Subcutaneous adipose tissue (tissue), 4 donors: ENCODE results near the gene NXPH2. TPM values are rescaled to one million over a fixed set of nuclear protein-coding genes. Genes with fewer than 3 reads are reported as not detected.

ENCODE experiments used
- CTCF ChIP-seq: fragments of 450-650 bp; IDR thresholded peaks from one replicate; pipeline ENCODE4 v1.5.1; 2016; ENCODE audit warnings: low read depth, mild to moderate bottlenecking, control low read depth, antibody characterized with exemption, moderate library complexity
- total RNA-seq, 4 donors: library from RNA; depleted of rRNA; stranded (reverse); fragments of >200 nt; gene quantifications; one replicate each; pipeline ENCODE4 v1.1.0, GENCODE V29; 2016

Gene NXPH2
- total RNA-seq, 4 donors from 2014 or later, result not detected

DNA sequence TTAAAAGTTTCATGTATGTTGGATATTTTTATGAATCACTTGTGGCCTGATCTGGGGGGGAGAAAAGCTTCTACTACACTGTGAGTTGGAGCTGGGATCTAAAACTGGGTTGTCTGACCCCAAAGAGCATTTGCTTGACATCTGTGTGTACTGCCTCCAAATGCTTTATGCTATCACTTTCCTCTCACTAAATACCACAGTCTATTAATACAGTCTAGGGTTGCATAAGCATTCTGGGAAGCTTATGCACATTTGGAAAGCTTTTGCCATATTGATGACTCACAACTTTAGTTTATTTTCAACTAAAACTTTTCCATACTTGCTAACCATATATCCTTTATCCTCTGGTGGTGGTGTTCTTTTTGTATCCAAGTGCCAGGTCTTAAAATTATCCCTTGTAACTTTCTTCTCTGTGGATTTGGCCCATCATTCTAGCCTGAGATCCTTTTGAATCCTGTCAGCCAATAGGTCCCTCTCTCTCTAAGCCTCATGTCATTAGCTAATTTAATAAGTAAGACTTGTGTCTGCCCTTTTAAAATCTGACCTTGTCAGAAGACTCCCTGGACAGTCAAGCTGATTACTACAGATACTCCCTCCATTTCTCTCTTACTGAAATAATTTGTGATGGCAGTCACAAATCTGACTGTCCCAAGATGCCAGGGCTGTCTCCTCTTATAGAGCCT is 72.7 kb downstream of the NXPH2 start:
- no peak for TF ChIP-seq CTCF

DNA sequence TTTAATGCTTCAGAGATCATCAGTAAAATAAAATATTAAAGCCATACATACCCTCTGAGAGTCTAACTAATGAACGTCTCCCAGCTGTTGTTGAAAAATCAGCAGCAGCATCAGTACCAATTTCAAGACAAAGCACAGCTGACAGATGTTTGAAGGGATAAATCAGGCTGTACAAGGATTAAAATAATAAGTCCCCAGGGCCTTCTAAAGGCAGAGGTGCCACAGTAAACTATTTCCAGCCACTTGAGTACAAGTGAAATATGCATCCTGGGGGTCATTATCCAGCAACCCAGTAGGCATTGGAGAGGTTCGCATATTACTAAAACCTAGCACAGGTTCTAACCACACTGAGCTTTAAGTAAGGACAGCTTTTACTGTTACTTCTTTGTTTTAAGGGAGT is 76.9 kb downstream of the NXPH2 start:
- no peak for TF ChIP-seq CTCF

- TF ChIP-seq CTCF, result no peak
Measured at GRCh38 chr2:138700716-138701115, 79.5 kb downstream of the NXPH2 start.

DNA sequence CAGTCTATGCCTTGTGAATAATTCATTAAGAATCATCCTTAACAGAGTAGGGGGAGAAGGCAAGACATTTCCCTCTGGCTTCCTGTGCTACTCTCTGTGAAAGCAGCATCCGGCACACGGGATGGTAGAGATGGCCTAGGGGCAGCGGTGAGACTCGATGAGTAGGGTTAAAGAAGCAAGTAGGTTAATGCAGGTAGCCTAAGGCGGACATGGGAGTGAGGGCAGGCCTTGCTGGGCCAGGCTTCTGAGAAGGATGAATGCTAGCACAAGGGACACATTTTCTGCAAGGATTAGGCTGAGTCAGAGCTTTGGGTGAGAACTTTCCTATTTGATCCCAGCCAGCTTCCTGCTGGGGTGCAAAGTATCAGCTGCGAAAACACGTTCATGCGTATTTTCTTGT is 80.8 kb downstream of the NXPH2 start:
- no peak for TF ChIP-seq CTCF

DNA sequence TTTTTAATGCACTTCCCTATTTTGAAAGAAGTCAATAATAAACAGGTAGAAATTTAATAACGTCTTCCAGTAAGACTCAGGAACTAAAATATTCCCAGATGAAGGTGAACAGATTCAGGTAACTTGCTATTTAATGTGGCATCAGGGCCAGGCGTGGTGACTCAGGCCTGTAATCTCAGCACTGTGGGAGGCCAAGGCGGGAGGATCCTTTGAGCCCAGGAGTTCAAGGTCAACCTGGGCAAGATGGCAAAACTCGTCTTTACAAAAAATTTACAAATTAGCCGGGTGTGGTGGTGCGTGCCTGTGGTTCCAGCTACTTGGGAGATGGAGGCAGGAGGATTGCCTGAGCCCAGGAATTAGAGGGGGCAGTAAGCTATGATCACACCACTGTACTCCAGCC is 81.8 kb downstream of the NXPH2 start:
- no peak for TF ChIP-seq CTCF

DNA sequence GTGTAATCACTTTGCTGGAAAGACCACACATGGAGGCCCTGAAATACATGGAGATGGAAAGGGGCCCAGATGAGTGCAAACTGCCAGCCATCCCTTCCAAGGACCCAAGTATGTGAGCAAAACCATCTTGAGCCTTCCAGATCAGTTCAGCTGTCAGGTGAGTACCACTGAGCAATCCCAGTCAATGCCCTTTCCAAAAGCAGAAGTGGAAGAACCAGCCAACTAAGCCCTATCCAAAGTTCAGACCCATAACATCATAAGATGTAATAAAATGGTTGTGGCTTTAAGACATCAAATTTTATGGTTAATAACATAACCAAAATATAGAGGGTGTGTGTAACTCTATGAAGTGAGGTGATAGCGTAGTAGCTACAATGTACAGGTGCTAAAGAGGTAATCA is 88.5 kb downstream of the NXPH2 start:
- TF ChIP-seq CTCF, result no peak

DNA sequence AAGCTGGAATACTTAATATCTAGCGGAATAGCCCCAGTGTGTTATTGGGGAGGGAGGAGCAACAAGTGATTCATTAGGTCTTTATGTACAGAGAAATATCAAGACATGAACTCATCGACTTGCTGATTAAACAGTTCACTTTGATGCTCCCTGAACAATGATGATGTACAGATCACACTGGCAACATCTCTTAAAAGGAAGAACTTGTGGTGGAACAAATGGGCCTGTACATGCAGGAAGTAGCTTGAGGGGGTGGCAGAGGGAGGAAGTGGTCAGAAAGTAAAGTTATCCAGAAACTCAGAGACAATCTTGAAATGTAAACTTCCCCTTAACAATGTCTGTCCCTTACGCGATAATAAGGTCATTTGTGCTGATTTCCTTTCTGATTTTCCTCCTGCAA is 90.5 kb downstream of the NXPH2 start:
- TF ChIP-seq CTCF, result no peak
